ENCODE measurements around the gene HHLA2.
"Not testable (repeated sequence)": the region's sequence is repeated elsewhere in the genome, so short reads cannot be mapped to it uniquely, and the experiment has no call there.

The HHLA2 gene

GRCh38 chr3:108287146-108287545 is 9.2 kb upstream of the HHLA2 start:
- H3K9me3 ChIP-seq (ENCODE audit: control extremely low read depth in 1 of 5, control insufficient read depth in 4 of 5, insufficient read depth in 2 of 5, low read depth in 1 of 5, low read length in 4 of 5): peaks cover 0 to 2% (median 0%) of the 10 kb centered on the region in 5 experiments
- peaks cover 0 to 2% (median 0%) of the 10 kb centered on the region in 4 experiments for H3K4me1 ChIP-seq (ENCODE audit: control extremely low read depth in 1 of 4, control insufficient read depth in 4 of 4, insufficient read depth in 4 of 4, low read length in 3 of 4)
- H3K27ac ChIP-seq (ENCODE audit: insufficient read depth in 1 of 2, low read depth in 1 of 2, low read length in 2 of 2, poor library complexity in 1 of 2, severe bottlenecking in 2 of 2): no peak overlapping the region
- WGBS (ENCODE audit: insufficient coverage): no CpG with 5 or more reads among the region's 1 CpG
- DNase-seq: no peak
- CTCF ChIA-PET: no interaction called here
- H3K4me3 ChIP-seq (ENCODE audit: control insufficient read depth in 1 of 7, extremely low read depth in 1 of 7, insufficient read depth in 4 of 7, low read depth in 2 of 7, low read length in 6 of 7): no peak overlapping the region
- no peaks in the 10 kb centered on the region for H3K27me3 ChIP-seq (replicated peaks in 2 of 5; ENCODE audit: control insufficient read depth in 4 of 5, insufficient read depth in 5 of 5, low read length in 4 of 5)
- H3K36me3 ChIP-seq (ENCODE audit: control insufficient read depth in 4 of 4, insufficient read depth in 4 of 4, low read length in 3 of 4): no peaks in the 10 kb centered on the region
- POLR2A ChIA-PET: no interaction called here

GRCh38 chr3:108288193-108288592 is 8.2 kb upstream of the HHLA2 start:
- POLR2A ChIA-PET; H3K9me3 ChIP-seq (ENCODE audit: control extremely low read depth in 1 of 5, control insufficient read depth in 4 of 5, insufficient read depth in 2 of 5, low read depth in 1 of 5, low read length in 4 of 5); DNase-seq; H3K4me3 ChIP-seq (ENCODE audit: control insufficient read depth in 1 of 7, extremely low read depth in 1 of 7, insufficient read depth in 4 of 7, low read depth in 2 of 7, low read length in 6 of 7); H3K27ac ChIP-seq (ENCODE audit: insufficient read depth in 1 of 2, low read depth in 1 of 2, low read length in 2 of 2, poor library complexity in 1 of 2, severe bottlenecking in 2 of 2); CTCF ChIA-PET; H3K27me3 ChIP-seq (replicated peaks in 2 of 5; ENCODE audit: control insufficient read depth in 4 of 5, insufficient read depth in 5 of 5, low read length in 4 of 5); H3K36me3 ChIP-seq (ENCODE audit: control insufficient read depth in 4 of 4, insufficient read depth in 4 of 4, low read length in 3 of 4): not testable (repeated sequence)
- peaks cover 0 to 13% (median 7%) of the 10 kb centered on the region in 4 experiments for H3K4me1 ChIP-seq (ENCODE audit: control extremely low read depth in 1 of 4, control insufficient read depth in 4 of 4, insufficient read depth in 4 of 4, low read length in 3 of 4)
- 91% methylated on average over 5 of the region's 6 CpGs for WGBS (ENCODE audit: insufficient coverage)

- CTCF ChIA-PET: no interaction called here
- POLR2A ChIA-PET: no interaction called here
- Histone ChIP-seq H3K4me1 (ENCODE audit: control extremely low read depth in 1 of 4, control insufficient read depth in 4 of 4, insufficient read depth in 4 of 4, low read length in 3 of 4) (peaks cover 4 to 22% (median 13%) of the 10 kb centered on the region in 4 experiments), H3K36me3 (ENCODE audit: control insufficient read depth in 4 of 4, insufficient read depth in 4 of 4, low read length in 3 of 4) (no peaks in the 10 kb centered on the region), H3K4me3 (ENCODE audit: control insufficient read depth in 1 of 7, extremely low read depth in 1 of 7, insufficient read depth in 4 of 7, low read depth in 2 of 7, low read length in 6 of 7) (no peak overlapping the region), H3K9me3 (ENCODE audit: control extremely low read depth in 1 of 5, control insufficient read depth in 4 of 5, insufficient read depth in 2 of 5, low read depth in 1 of 5, low read length in 4 of 5) (peaks cover 0 to 2% (median 0%) of the 10 kb centered on the region in 5 experiments), H3K27ac (ENCODE audit: insufficient read depth in 1 of 2, low read depth in 1 of 2, low read length in 2 of 2, poor library complexity in 1 of 2, severe bottlenecking in 2 of 2) (no peak overlapping the region), H3K27me3 (replicated peaks in 2 of 5; ENCODE audit: control insufficient read depth in 4 of 5, insufficient read depth in 5 of 5, low read length in 4 of 5) (no peaks in the 10 kb centered on the region)
- no peak for DNase-seq
- WGBS (ENCODE audit: insufficient coverage): no CpG with 5 or more reads among the region's 2 CpGs
These were observed 7.2 kb upstream of the HHLA2 start for GRCh38 chr3:108289159-108289558.

DNA sequence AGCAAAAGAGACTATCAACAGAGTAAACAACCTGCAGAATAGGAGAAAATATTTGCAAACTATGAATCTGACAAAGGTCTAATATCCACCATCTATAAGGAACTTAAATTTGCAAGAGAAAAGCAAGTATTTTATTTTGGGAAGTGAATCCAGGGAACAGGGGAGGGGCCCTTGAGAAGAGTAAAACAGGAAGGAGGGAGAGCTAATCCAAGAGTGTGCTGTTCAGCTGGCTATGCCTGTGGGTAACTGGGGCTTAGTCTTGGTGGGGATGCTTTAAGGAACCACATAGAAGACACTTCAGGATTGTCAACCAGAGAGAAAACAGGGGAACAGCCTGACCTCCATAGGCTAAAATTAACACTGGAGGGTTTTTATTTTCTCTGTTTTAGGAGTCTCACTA is 3.9 kb upstream of the HHLA2 start:
- DNase-seq: peak in 2 of 3 donors; percentile 9 to 22
- Histone ChIP-seq H3K9me3 (ENCODE audit: control extremely low read depth in 1 of 5, control insufficient read depth in 4 of 5, insufficient read depth in 2 of 5, low read depth in 1 of 5, low read length in 4 of 5) (no peaks in the 10 kb centered on the region), H3K36me3 (ENCODE audit: control insufficient read depth in 4 of 4, insufficient read depth in 4 of 4, low read length in 3 of 4) (no peaks in the 10 kb centered on the region), H3K27me3 (replicated peaks in 2 of 5; ENCODE audit: control insufficient read depth in 4 of 5, insufficient read depth in 5 of 5, low read length in 4 of 5) (no peaks in the 10 kb centered on the region), H3K27ac (ENCODE audit: insufficient read depth in 1 of 2, low read depth in 1 of 2, low read length in 2 of 2, poor library complexity in 1 of 2, severe bottlenecking in 2 of 2) (peak overlapping the region in 1 of 2 experiments; percentile 1), H3K4me1 (ENCODE audit: control extremely low read depth in 1 of 4, control insufficient read depth in 4 of 4, insufficient read depth in 4 of 4, low read length in 3 of 4) (peaks cover 4 to 31% (median 13%) of the 10 kb centered on the region in 4 experiments), H3K4me3 (ENCODE audit: control insufficient read depth in 1 of 7, extremely low read depth in 1 of 7, insufficient read depth in 4 of 7, low read depth in 2 of 7, low read length in 6 of 7) (no peak overlapping the region)
- ChIA-PET POLR2A (no interaction called here), CTCF (no interaction called here)

DNA sequence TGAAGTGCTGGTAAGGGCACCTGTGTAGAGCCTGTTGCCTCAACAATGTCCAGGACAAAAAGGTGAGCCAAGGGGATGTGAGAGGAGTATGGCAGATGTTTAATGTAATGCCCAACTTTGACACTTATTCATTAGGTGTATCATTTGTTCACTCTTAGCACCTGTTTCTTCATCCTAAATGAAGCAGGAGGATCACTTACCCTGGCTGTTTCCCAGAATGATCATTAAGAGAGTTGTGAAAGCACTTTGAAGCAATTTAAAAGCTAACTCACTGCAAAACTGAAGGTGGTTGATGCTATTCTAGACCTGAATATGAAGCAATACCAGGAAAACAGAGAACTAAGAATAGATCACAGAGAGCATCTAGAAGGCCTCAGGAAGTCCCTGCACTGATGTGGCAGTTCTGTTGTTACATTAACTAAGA is 3.4 kb upstream of the HHLA2 start:
- Histone ChIP-seq H3K36me3 (ENCODE audit: control insufficient read depth in 4 of 4, insufficient read depth in 4 of 4, low read length in 3 of 4) (no peaks in the 10 kb centered on the region), H3K27me3 (replicated peaks in 2 of 5; ENCODE audit: control insufficient read depth in 4 of 5, insufficient read depth in 5 of 5, low read length in 4 of 5) (no peaks in the 10 kb centered on the region), H3K4me1 (ENCODE audit: control extremely low read depth in 1 of 4, control insufficient read depth in 4 of 4, insufficient read depth in 4 of 4, low read length in 3 of 4) (peaks cover 4 to 33% (median 13%) of the 10 kb centered on the region in 4 experiments), H3K27ac (ENCODE audit: insufficient read depth in 1 of 2, low read depth in 1 of 2, low read length in 2 of 2, poor library complexity in 1 of 2, severe bottlenecking in 2 of 2) (peak overlapping the region; percentile 1 to 10), H3K9me3 (ENCODE audit: control extremely low read depth in 1 of 5, control insufficient read depth in 4 of 5, insufficient read depth in 2 of 5, low read depth in 1 of 5, low read length in 4 of 5) (no peaks in the 10 kb centered on the region), H3K4me3 (ENCODE audit: control insufficient read depth in 1 of 7, extremely low read depth in 1 of 7, insufficient read depth in 4 of 7, low read depth in 2 of 7, low read length in 6 of 7) (peak overlapping the region in 2 of 7 experiments; percentile 10 to 17)
- CTCF ChIA-PET: no interaction called here
- POLR2A ChIA-PET: no interaction called here
- peak in 2 of 3 donors; percentile 33 to 56 for DNase-seq

- Histone ChIP-seq H3K4me3 (ENCODE audit: control insufficient read depth in 1 of 7, extremely low read depth in 1 of 7, insufficient read depth in 4 of 7, low read depth in 2 of 7, low read length in 6 of 7) (no peak overlapping the region), H3K9me3 (ENCODE audit: control extremely low read depth in 1 of 5, control insufficient read depth in 4 of 5, insufficient read depth in 2 of 5, low read depth in 1 of 5, low read length in 4 of 5) (no peaks in the 10 kb centered on the region), H3K27ac (ENCODE audit: insufficient read depth in 1 of 2, low read depth in 1 of 2, low read length in 2 of 2, poor library complexity in 1 of 2, severe bottlenecking in 2 of 2) (no peak overlapping the region), H3K36me3 (ENCODE audit: control insufficient read depth in 4 of 4, insufficient read depth in 4 of 4, low read length in 3 of 4) (no peaks in the 10 kb centered on the region), H3K4me1 (ENCODE audit: control extremely low read depth in 1 of 4, control insufficient read depth in 4 of 4, insufficient read depth in 4 of 4, low read length in 3 of 4) (peaks cover 4 to 33% (median 13%) of the 10 kb centered on the region in 4 experiments), H3K27me3 (replicated peaks in 2 of 5; ENCODE audit: control insufficient read depth in 4 of 5, insufficient read depth in 5 of 5, low read length in 4 of 5) (no peaks in the 10 kb centered on the region)
- ChIA-PET POLR2A (no interaction called here), CTCF (no interaction called here)
- WGBS (ENCODE audit: insufficient coverage): 88% methylated on average over 3 of the region's 4 CpGs
- peak in 2 of 3 donors; percentile 38 to 63 for DNase-seq
These were observed 2.5 kb upstream of the HHLA2 start for GRCh38 chr3:108293858-108294257.

GRCh38 chr3:108295421-108296175 is 750 bp upstream of the HHLA2 start:
- Histone ChIP-seq H3K36me3 (ENCODE audit: control insufficient read depth in 4 of 4, insufficient read depth in 4 of 4, low read length in 3 of 4) (no peaks in the 10 kb centered on the region), H3K4me1 (ENCODE audit: control extremely low read depth in 1 of 4, control insufficient read depth in 4 of 4, insufficient read depth in 4 of 4, low read length in 3 of 4) (peaks cover 4 to 33% (median 13%) of the 10 kb centered on the region in 4 experiments), H3K9me3 (ENCODE audit: control extremely low read depth in 1 of 5, control insufficient read depth in 4 of 5, insufficient read depth in 2 of 5, low read depth in 1 of 5, low read length in 4 of 5) (no peaks in the 10 kb centered on the region), H3K4me3 (ENCODE audit: control insufficient read depth in 1 of 7, extremely low read depth in 1 of 7, insufficient read depth in 4 of 7, low read depth in 2 of 7, low read length in 6 of 7) (no peak overlapping the region), H3K27ac (ENCODE audit: insufficient read depth in 1 of 2, low read depth in 1 of 2, low read length in 2 of 2, poor library complexity in 1 of 2, severe bottlenecking in 2 of 2) (no peak overlapping the region), H3K27me3 (replicated peaks in 2 of 5; ENCODE audit: control insufficient read depth in 4 of 5, insufficient read depth in 5 of 5, low read length in 4 of 5) (no peaks in the 10 kb centered on the region)
- ChIA-PET CTCF (interaction anchor here (1.2 to 1.9 kb wide), 2 partner anchors 15 to 27 kb away, joined by 3 to 5 read pairs; no protein-coding TSS in a partner anchor), POLR2A (interaction anchor here (0.8 kb wide), 1 partner anchor 70 kb away, joined by 3 read pairs; no protein-coding TSS in a partner anchor)
- DNase-seq: peak in 2 of 3 donors; percentile 28 to 42
- 90% methylated on average over 2 of the region's 7 CpGs for WGBS (ENCODE audit: insufficient coverage)

Data from common myeloid progenitor, CD34-positive (primary cell).